Glomerular visceral epithelial cell (primary cell): ENCODE measurements around the gene CPNE1.

Source experiments
- DNase-seq: peaks from one replicate; pipeline ENCODE4 v3.0.0-alpha.2; 2016; ENCODE audit errors: extremely low spot score

The CPNE1 gene

DNA sequence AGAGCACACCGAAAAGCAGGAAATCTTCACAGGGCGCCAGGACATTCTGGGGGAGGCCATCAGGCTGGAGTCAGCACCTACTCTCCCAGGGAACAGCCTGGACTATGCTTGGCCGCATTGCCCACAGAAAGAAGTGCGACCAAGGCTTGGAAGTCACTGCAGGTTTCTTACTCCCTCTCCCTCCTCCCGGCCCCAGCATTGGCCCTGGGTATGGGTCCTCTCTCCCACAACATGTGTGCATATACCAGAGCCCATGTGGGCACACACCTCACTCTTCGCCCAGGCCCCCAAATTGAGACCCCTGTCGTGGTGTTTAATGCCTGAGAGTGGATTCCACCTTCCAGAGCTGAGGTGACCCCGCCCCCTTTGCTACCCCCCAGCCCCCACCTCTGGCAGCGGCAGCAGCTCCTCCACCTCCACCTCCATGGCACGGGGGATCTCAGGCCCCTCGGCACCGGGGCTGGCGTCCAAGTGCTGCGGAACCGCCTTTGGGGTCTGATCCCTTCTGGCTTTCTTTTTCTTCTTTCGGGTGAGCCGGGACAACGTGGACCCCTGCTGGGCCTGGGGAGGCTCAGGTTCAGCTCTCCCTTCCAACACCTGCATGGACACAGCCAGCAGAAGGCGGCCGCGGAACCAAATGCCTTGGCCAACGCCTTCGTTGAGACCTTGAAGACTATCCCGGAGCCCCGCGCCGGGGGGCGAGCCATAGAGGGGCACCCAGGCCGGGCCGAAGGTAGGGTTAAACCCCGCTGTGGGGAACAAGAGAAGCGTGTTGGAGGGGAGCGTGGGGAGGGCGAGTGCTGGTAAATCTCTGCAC, 64.3 kb downstream of the CPNE1 start:
- DNase-seq: no peak

GRCh38 chr20:35599776-35600120, 65.0 kb downstream of the CPNE1 start:
- no peak for DNase-seq

- DNase-seq: no peak
Measured at GRCh38 chr20:35598899-35599775, 65.6 kb downstream of the CPNE1 start.

DNA sequence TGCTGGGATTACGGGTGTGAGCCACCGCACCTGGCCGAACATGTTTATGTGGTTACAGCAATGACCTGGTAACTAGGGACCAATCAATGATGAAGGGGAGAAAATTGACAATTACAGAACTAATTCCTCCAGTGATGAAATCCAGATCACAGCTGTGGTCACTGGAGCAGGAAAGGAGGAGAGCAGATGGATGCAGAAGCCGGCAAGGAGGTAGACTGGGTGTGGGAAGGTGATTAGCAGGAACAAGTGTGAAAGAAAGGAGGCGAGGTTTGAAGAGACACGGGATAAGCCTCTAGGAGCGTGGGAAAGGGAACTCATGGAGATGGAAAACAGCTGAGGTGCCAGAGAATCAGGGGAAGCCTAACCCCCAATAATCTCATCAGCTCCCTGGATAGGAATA, 66.2 kb downstream of the CPNE1 start:
- DNase-seq: no peak

- no peak for DNase-seq
Measured at GRCh38 chr20:35597186-35597585, 67.5 kb downstream of the CPNE1 start.

DNA sequence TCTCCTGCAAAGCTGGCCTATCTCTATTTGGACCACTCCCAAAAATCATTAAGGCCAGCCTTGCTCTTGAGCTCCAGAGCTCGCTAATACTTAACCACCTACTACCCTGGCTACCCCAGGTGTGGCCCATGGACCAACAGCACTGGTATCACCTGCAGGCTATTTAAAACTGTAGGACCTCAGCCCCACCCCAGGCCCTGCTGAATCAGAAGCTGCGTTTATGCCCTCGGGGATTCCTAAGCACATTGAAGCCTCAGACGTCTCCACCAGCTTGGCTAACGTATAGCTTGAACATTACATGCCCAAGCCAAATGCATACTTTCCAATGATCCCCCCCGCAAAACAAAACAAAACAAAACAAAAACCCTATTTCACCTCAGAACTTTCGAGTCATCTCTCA, 68.8 kb downstream of the CPNE1 start:
- DNase-seq: no peak

DNA sequence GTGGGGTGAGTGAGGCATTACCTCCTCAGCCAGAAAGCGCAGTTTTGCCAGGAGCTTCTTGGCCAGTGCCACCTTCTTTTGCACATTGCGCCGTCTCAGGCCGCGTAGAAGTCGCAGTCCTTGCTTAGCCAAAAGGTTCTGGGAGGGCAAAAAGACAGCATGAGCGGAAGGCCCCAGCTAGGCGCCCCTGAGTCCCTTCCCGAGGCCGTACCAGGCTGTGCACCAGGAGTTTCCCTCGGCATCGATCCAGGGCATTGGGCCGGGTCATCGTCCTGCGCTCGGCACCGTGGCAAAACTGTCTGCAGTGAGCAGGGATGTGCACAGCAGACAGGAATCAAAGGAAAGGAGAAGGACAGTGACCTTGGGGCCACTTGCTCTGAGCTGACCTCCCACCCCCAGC, 69.2 kb downstream of the CPNE1 start:
- no peak for DNase-seq

DNA sequence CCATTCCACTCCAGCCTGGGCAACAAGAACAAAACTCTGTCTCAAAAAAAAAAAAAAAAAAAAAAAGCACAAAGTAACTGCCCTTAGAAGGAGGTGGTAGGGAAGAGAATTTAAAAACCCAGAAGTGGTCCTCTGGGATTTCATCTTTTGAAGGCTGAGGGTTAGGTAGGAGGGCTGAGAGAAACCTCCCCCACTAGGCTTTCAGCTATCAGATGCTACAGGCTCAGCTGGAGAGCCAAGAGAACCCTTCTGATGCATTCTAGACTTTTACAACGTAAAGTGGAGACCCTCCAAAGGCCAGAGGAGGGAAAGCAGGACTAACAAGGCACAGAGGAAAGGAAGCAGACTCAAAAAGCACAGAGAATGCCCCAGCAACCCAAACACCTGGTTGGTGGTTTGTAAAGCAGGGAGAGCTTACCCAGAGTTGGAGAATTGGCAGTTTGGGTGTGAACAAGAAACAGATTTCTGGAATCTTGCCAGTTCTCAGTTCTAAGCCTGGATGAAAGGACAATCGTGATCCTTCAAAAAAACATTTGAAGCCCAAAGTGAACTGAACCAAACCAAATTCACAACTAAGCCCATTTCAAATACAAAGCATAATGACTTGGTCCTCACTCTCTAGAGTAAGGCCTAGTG, 72.2 kb downstream of the CPNE1 start:
- no peak for DNase-seq

GRCh38 chr20:35588397-35588796, 76.3 kb downstream of the CPNE1 start:
- DNase-seq: no peak

GRCh38 chr20:35587436-35587835, 77.3 kb downstream of the CPNE1 start:
- DNase-seq: no peak

GRCh38 chr20:35586751-35587425, 77.8 kb downstream of the CPNE1 start:
- DNase-seq: no peak

DNA sequence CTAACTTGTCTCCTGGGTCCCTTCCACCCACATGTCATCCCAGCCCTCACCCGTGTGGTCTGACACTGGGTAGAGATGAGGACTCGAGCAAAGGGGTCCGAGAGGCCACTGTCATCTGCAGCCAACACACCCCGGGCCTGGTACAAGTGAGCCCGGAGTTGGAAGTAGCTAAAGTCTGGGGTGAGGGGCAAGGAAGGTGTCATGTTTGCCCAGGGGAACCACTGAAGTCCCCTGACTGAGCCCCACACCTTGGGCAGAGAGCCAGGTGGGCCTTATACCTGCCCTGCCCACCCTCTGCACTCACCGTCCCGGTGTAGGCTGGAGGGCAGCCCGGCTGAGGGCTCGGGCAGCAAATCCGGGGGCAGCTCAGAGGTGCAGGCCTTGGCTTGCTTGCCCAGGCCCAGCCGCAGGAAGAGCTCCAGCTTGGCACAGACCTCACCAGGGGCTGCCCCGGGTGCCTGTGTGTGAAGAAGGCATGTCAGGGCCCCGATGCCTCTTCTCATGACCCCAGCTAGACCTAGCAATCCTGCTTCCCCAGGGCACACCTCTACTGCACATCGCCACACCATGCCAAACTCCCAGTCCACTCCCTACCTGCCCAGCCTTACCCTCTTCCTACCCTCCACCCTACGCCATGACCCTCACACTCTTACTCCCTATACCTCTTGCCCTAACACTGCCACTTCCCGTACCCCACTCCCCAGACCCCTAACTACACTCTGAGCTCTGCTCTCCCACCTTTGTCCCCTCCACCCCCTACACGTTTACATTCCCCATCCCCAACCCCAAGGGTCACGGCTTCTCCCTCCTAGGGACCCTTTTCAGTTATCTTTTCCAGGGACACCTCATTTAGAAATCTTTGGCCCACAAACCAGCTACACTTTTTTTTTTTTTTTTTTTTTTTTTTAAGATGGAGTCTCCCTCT, 80.8 kb downstream of the CPNE1 start:
- DNase-seq: no peak

GRCh38 chr20:35582741-35583404, 81.8 kb downstream of the CPNE1 start:
- no peak for DNase-seq

DNA sequence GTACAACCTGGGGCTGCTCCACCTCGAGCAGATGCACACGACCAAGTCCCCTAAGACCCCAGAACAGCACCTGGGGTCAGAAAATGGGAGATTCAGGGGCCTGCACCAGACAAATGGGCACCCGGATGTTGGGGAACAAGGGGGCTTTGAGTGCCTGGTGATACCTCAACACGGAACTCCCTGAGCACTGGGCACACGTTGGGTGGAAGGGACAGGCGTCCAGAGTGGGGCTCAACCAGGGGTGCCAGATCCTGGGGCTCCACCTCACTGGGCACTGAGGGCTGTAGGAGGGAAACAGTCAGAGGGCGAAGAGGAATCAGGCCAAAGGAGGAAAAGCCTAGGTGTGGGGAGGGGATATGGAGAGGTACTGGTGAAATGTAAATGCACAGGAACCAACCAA, 82.6 kb downstream of the CPNE1 start:
- no peak for DNase-seq

DNA sequence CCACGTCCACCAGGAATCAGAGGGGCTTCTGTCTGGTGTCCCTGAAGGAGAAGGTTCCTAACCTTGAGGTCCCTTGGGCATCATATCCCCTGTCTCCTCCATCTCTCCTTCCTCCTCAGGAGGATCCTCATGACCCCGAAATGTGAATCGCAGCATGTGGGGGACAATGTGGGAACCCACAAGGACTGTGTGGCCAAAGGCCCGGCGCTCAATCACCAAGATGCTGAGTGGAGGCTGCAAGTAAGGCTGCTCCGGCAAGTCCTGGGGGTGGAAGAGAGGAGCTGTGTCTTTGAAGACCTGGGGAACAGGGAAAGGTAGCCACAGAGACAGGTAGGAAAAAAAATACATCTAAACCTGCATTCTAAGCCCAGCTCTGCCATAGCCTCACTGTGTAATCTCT, 85.5 kb downstream of the CPNE1 start:
- no peak for DNase-seq

- DNase-seq: no peak
Measured at GRCh38 chr20:35578469-35578868, 86.2 kb downstream of the CPNE1 start.

- DNase-seq: no peak
Measured at GRCh38 chr20:35576816-35577215, 87.9 kb downstream of the CPNE1 start.
